GM19351 (cell line): ENCODE data around the gene FLNB.

Experiments used
- ATAC-seq: cut with Tn5 transposase; IDR thresholded peaks from one replicate; pipeline ENCODE4 v1.9.1; 2021; ENCODE audit warnings: mild to moderate bottlenecking, moderate library complexity; ENCODE audit not compliant: unreplicated experiment

Gene FLNB

GRCh38 chr3:58073301-58074108 lies 65.3 kb downstream of the FLNB start:
- ATAC-seq = peak; percentile 61

- peak; percentile 49 for ATAC-seq
These were observed 66.0 kb downstream of the FLNB start for GRCh38 chr3:58074116-58074715.

- no peak for ATAC-seq
These were observed 66.8 kb downstream of the FLNB start for GRCh38 chr3:58074997-58075396.

GRCh38 chr3:58077596-58078285 lies 69.5 kb downstream of the FLNB start:
- no peak for ATAC-seq

GRCh38 chr3:58078610-58079009 lies 70.4 kb downstream of the FLNB start:
- no peak for ATAC-seq

- ATAC-seq = no peak
These were observed 71.6 kb downstream of the FLNB start for GRCh38 chr3:58079773-58080172.

GRCh38 chr3:58082047-58082446 lies 73.8 kb downstream of the FLNB start:
- no peak for ATAC-seq

GRCh38 chr3:58084166-58084565 lies 75.9 kb downstream of the FLNB start:
- no peak for ATAC-seq

- peak; percentile 83 for ATAC-seq
These were observed 76.7 kb downstream of the FLNB start for GRCh38 chr3:58084788-58085543.

GRCh38 chr3:58085616-58086015 lies 77.4 kb downstream of the FLNB start:
- peak; percentile 68 for ATAC-seq

- ATAC-seq = no peak
These were observed 80.3 kb downstream of the FLNB start for GRCh38 chr3:58088501-58088900.

GRCh38 chr3:58090351-58090750 lies 82.1 kb downstream of the FLNB start:
- no peak for ATAC-seq

- no peak for ATAC-seq
These were observed 84.3 kb downstream of the FLNB start for GRCh38 chr3:58092521-58092920.

GRCh38 chr3:58093574-58094195 lies 85.5 kb downstream of the FLNB start:
- no peak for ATAC-seq

- ATAC-seq = no peak
These were observed 86.4 kb downstream of the FLNB start for GRCh38 chr3:58094657-58095056.

- no peak for ATAC-seq
These were observed 87.4 kb downstream of the FLNB start for GRCh38 chr3:58095603-58096138.

- ATAC-seq = no peak
These were observed 90.3 kb downstream of the FLNB start for GRCh38 chr3:58098531-58098930.

- ATAC-seq = no peak
These were observed 91.6 kb downstream of the FLNB start for GRCh38 chr3:58099865-58100264.

- no peak for ATAC-seq
These were observed 93.5 kb downstream of the FLNB start for GRCh38 chr3:58101499-58102389.

GRCh38 chr3:58102390-58102750 lies 94.1 kb downstream of the FLNB start:
- ATAC-seq = no peak
